PC-9 (cell line): ENCODE results near the gene CYP4F11.
"Not testable (repeated sequence)": the region's sequence is repeated elsewhere in the genome, so short reads cannot be mapped to it uniquely, and the experiment has no call there.

ENCODE experiments used
- EZH2 ChIP-seq: fragments of 200-600 bp; sonication (generic); IDR thresholded peaks from 2 replicates; pipeline ENCODE4 v1.8.0; 2017; ENCODE audit warnings: antibody characterized with exemption, low read depth
- TF ChIP-seq, protein P1 (sequence below): fragments of 200-600 bp; sonication (generic); conservative IDR thresholded peaks from 2 replicates; pipeline ENCODE4 v1.6.1; 2017; ENCODE audit warnings: mixed run types, antibody characterized with exemption, mild to moderate bottlenecking, moderate library complexity

- TF ChIP-seq, protein P1, sequence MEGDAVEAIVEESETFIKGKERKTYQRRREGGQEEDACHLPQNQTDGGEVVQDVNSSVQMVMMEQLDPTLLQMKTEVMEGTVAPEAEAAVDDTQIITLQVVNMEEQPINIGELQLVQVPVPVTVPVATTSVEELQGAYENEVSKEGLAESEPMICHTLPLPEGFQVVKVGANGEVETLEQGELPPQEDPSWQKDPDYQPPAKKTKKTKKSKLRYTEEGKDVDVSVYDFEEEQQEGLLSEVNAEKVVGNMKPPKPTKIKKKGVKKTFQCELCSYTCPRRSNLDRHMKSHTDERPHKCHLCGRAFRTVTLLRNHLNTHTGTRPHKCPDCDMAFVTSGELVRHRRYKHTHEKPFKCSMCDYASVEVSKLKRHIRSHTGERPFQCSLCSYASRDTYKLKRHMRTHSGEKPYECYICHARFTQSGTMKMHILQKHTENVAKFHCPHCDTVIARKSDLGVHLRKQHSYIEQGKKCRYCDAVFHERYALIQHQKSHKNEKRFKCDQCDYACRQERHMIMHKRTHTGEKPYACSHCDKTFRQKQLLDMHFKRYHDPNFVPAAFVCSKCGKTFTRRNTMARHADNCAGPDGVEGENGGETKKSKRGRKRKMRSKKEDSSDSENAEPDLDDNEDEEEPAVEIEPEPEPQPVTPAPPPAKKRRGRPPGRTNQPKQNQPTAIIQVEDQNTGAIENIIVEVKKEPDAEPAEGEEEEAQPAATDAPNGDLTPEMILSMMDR, result not testable (repeated sequence)
- TF ChIP-seq EZH2, result not testable (repeated sequence)
Measured at GRCh38 chr19:15902898-15903297, 31.4 kb downstream of the CYP4F11 start.
